ENCODE data around the gene RBM38.

RBM38 gene

DNA sequence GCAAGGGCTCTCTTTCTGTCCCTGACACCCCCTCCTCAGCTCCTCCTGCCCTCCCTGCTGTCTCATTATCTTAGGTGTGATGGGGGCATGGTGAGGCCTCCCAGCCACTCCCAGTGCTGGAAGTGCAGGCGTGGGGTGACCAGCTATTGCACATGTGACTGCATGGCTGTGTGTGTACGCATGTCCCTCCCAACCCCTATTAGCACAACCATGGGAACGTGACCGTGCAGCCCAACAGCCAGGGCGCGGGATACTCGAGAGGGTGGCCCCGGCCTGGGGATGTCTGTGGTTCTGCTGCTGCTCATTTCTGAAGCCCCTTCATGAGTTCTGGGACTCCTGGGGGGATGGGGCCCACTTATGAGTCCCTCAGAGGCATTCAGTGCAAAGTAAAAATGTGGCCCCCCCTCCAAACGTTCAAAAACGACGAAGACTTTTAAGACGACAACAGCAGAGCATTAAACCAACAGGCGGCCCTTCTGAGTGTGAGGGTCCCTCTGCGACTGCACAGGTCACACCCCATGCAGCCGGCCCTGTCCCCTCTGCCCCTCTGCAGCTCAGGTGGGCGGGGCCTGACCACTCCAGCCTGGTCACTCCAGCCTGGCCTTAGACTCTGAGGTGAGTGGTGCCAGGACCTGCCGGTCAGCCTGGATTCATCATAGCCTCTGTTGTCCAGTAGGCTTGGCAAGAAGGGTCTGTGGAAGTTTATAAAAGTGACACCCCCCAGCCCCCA is 51.1 kb downstream of the RBM38 start:
- TF ChIP-seq EZH2 (IDR thresholded peaks at IDR 0.05; ENCODE audit: borderline replicate concordance, low read depth, low read length, severe bottlenecking): no peak
- TF ChIP-seq, protein P1, sequence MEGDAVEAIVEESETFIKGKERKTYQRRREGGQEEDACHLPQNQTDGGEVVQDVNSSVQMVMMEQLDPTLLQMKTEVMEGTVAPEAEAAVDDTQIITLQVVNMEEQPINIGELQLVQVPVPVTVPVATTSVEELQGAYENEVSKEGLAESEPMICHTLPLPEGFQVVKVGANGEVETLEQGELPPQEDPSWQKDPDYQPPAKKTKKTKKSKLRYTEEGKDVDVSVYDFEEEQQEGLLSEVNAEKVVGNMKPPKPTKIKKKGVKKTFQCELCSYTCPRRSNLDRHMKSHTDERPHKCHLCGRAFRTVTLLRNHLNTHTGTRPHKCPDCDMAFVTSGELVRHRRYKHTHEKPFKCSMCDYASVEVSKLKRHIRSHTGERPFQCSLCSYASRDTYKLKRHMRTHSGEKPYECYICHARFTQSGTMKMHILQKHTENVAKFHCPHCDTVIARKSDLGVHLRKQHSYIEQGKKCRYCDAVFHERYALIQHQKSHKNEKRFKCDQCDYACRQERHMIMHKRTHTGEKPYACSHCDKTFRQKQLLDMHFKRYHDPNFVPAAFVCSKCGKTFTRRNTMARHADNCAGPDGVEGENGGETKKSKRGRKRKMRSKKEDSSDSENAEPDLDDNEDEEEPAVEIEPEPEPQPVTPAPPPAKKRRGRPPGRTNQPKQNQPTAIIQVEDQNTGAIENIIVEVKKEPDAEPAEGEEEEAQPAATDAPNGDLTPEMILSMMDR (IDR thresholded peaks at IDR 0.05; ENCODE audit: borderline replicate concordance, extremely low read depth, low read length, poor library complexity, severe bottlenecking): no peak
- Histone ChIP-seq H3K36me3 (ENCODE audit: insufficient read depth, low read length) (no peaks in the 10 kb centered on the region), H3K4me1 (ENCODE audit: insufficient read depth, low read length) (no peaks in the 10 kb centered on the region), H3K79me2 (ENCODE audit: insufficient read depth, low read length) (no peaks in the 10 kb centered on the region), H2AFZ (ENCODE audit: low read depth, low read length) (no peak overlapping the region), H4K20me1 (ENCODE audit: insufficient read depth, low read length) (peaks cover 11% of the 10 kb centered on the region), H3K4me2 (ENCODE audit: insufficient read depth, low read length) (no peak overlapping the region), H3K9me3 (ENCODE audit: insufficient read depth, low read length, severe bottlenecking) (no peaks in the 10 kb centered on the region), H3K27ac (ENCODE audit: low read length) (no peak overlapping the region), H3K9ac (ENCODE audit: low read depth, low read length) (no peak overlapping the region), H3K4me3 (ENCODE audit: low read depth in 1 of 2, low read length in 2 of 2) (no peak overlapping the region), H3K27me3 (ENCODE audit: insufficient read depth, low read length, poor library complexity) (peaks cover 14% of the 10 kb centered on the region)
- DNase-seq: no peak
- no peak for ATAC-seq (ENCODE audit: insufficient read depth, low read depth)

DNA sequence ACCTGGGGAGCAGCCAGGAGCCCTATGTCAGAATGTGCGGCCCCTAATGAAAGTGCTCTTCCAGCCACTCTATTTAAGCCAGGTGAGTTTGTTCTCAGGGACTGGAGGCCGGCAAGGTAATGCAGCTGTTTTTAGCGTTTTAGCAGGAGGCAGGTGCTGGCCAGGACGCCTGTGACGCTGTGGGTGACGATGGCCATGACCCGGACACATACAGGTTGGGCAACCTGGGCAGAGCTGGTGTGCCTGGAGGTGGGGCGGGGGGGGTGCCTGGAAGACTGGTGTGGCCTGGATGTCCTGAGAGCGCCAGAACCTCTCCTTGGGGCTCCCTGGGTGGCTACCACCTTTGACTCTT is 51.7 kb downstream of the RBM38 start:
- Histone ChIP-seq H3K79me2 (ENCODE audit: insufficient read depth, low read length) (no peaks in the 10 kb centered on the region), H3K36me3 (ENCODE audit: insufficient read depth, low read length) (no peaks in the 10 kb centered on the region), H3K4me3 (ENCODE audit: low read depth in 1 of 2, low read length in 2 of 2) (no peak overlapping the region), H3K27ac (ENCODE audit: low read length) (no peak overlapping the region), H3K9ac (ENCODE audit: low read depth, low read length) (no peak overlapping the region), H3K27me3 (ENCODE audit: insufficient read depth, low read length, poor library complexity) (peaks cover 17% of the 10 kb centered on the region), H3K9me3 (ENCODE audit: insufficient read depth, low read length, severe bottlenecking) (no peaks in the 10 kb centered on the region), H4K20me1 (ENCODE audit: insufficient read depth, low read length) (peaks cover 11% of the 10 kb centered on the region), H3K4me1 (ENCODE audit: insufficient read depth, low read length) (no peaks in the 10 kb centered on the region), H3K4me2 (ENCODE audit: insufficient read depth, low read length) (no peak overlapping the region), H2AFZ (ENCODE audit: low read depth, low read length) (no peak overlapping the region)
- no peak for ATAC-seq (ENCODE audit: insufficient read depth, low read depth)
- DNase-seq: no peak
- TF ChIP-seq, protein P1 (IDR thresholded peaks at IDR 0.05; ENCODE audit: borderline replicate concordance, extremely low read depth, low read length, poor library complexity, severe bottlenecking): no peak
- no peak for TF ChIP-seq EZH2 (IDR thresholded peaks at IDR 0.05; ENCODE audit: borderline replicate concordance, low read depth, low read length, severe bottlenecking)

DNA sequence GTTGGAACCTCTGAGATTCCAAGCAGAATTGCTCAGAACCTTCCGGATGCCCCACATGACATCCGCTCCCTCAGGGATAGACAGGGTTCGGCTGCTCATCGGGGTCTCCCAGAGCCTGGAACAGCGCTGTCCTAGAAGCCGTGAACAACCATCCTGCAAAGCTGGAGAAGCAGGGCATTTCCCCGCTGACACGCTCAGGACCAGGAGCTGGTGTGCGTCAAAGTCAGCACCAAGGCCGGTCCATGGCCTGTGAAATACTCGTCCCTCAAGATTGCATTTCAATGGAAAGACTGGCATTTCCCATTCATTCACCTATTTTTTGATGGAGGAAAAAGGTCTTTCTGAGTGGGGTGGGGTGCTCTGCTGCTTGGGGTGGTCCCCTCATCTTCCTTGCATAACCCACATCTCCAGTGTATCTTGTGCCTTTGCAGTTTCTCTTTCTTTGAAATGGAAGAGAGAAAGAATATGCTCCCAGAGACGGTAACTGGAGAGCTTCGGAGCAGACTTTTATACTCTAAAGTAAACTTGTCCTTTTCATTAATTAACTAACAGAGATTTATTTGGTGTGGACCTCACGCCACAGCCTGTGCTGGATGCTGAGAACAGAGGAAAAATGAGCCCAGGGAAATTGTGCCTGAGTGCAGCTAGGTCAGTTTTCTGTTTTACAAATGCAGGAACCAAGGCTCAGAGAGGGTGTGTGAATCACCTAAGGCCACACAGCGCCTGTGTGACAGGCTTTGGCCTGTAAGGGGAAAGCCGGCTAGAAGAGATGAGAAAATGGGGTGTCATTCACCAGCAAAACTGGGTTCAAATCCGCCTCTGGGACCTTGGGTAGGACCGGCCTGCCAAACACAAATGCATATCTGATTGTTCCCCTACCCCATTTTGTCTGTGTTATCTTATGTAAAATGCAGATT is 52.4 kb downstream of the RBM38 start:
- DNase-seq (no peak), ATAC-seq (ENCODE audit: insufficient read depth, low read depth) (no peak)
- Histone ChIP-seq H3K4me3 (ENCODE audit: low read depth in 1 of 2, low read length in 2 of 2) (no peak overlapping the region), H3K4me1 (ENCODE audit: insufficient read depth, low read length) (no peaks in the 10 kb centered on the region), H3K27me3 (ENCODE audit: insufficient read depth, low read length, poor library complexity) (peaks cover 18% of the 10 kb centered on the region), H4K20me1 (ENCODE audit: insufficient read depth, low read length) (peaks cover 9% of the 10 kb centered on the region), H3K9me3 (ENCODE audit: insufficient read depth, low read length, severe bottlenecking) (no peaks in the 10 kb centered on the region), H3K9ac (ENCODE audit: low read depth, low read length) (no peak overlapping the region), H3K27ac (ENCODE audit: low read length) (no peak overlapping the region), H3K79me2 (ENCODE audit: insufficient read depth, low read length) (no peaks in the 10 kb centered on the region), H2AFZ (ENCODE audit: low read depth, low read length) (no peak overlapping the region), H3K36me3 (ENCODE audit: insufficient read depth, low read length) (no peaks in the 10 kb centered on the region), H3K4me2 (ENCODE audit: insufficient read depth, low read length) (no peak overlapping the region)
- TF ChIP-seq, protein P1 (IDR thresholded peaks at IDR 0.05; ENCODE audit: borderline replicate concordance, extremely low read depth, low read length, poor library complexity, severe bottlenecking): no peak
- no peak for TF ChIP-seq EZH2 (IDR thresholded peaks at IDR 0.05; ENCODE audit: borderline replicate concordance, low read depth, low read length, severe bottlenecking)

All from DND-41 (cell line).